ENCODE measurements around the gene ISG15.

DNA sequence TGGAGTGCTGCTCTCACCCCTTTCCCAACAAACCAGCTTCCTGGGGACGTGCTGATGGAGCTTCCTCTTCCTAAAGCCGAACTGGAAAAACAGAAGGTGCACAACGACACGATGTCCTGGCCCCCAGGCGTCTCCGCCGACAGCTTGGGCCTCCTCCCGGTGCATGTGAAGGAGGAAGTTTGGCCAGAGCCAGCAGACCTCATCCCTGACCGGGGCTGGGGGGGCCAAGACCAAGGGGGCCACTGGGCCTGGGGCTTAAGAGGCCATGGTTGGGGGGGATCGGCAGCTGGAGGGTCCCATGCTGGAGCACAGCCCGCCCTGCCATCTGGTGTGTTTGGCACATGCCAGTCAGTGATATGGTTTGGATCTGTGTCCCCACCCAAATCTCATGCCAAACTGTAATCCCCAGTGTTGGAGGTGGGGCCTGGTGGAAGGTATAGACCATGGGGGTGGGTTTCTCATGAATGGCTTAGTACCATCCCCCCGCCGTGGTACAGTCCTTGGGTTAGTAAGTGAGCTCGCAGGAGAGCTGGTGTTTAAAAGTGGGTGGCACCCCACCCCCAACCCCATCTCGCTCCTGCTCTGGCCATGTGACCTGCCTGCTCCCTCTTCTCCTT, 19.8 kb upstream of the ISG15 start:
- TF ChIP-seq POLR2AphosphoS5 (IDR thresholded peaks at IDR 0.05; ENCODE audit: low read depth, low read length) (no peak), TAF1 (IDR thresholded peaks at IDR 0.05; ENCODE audit: borderline replicate concordance, low read depth, low read length) (no peak), POLR2A (IDR thresholded peaks at IDR 0.05; ENCODE audit: low read depth, low read length) (no peak)
